ENCODE results near the gene FSD1L.

GRCh38 chr9:105535920-105536668 is 88.3 kb downstream of the FSD1L start:
- no peak for TF ChIP-seq CTCF (conservative IDR thresholded peaks at IDR 0.05)
- TF ChIP-seq EZH2 (IDR thresholded peaks at IDR 0.05; ENCODE audit: low read depth): no peak

Data from PC-9 (cell line).